ENCODE measurements around the gene CCNI2.
"Not testable (repeated sequence)": the region's sequence is repeated elsewhere in the genome, so short reads cannot be mapped to it uniquely, and the experiment has no call there.

The CCNI2 gene

GRCh38 chr5:132785365-132785764 lies 38.1 kb downstream of the CCNI2 start:
- no peak for DNase-seq

GRCh38 chr5:132785864-132786263 lies 38.6 kb downstream of the CCNI2 start:
- no peak for DNase-seq

- no peak for DNase-seq
Observed at GRCh38 chr5:132787076-132787475, 39.9 kb downstream of the CCNI2 start.

GRCh38 chr5:132788508-132788907 lies 41.3 kb downstream of the CCNI2 start:
- DNase-seq, result no peak

GRCh38 chr5:132788990-132789886 lies 42.0 kb downstream of the CCNI2 start:
- no peak for DNase-seq

GRCh38 chr5:132790201-132790865 lies 43.1 kb downstream of the CCNI2 start:
- no peak for DNase-seq

GRCh38 chr5:132791026-132791425 lies 43.8 kb downstream of the CCNI2 start:
- DNase-seq, result no peak

GRCh38 chr5:132797651-132798050 lies 50.4 kb downstream of the CCNI2 start:
- no peak for DNase-seq

GRCh38 chr5:132799392-132799791 lies 52.2 kb downstream of the CCNI2 start:
- no peak for DNase-seq

GRCh38 chr5:132800545-132800944 lies 53.3 kb downstream of the CCNI2 start:
- no peak for DNase-seq

- no peak for DNase-seq
Observed at GRCh38 chr5:132802044-132802684, 54.9 kb downstream of the CCNI2 start.

GRCh38 chr5:132802685-132803066 lies 55.5 kb downstream of the CCNI2 start:
- not testable (repeated sequence) for DNase-seq

Data from activated CD4-positive, alpha-beta T cell treated with anti-CD3 and anti-CD28 coated beads for 48 hours (primary cell).